HG02571 (cell line): Measurements from ENCODE around the gene RD3L.
"Not testable (repeated sequence)": the region's sequence is repeated elsewhere in the genome, so short reads cannot be mapped to it uniquely, and the experiment has no call there.

Experiments
- ATAC-seq: cut with Tn5 transposase; IDR thresholded peaks from one replicate; pipeline ENCODE4 v1.9.1; 2021; ENCODE audit warnings: mild to moderate bottlenecking, moderate library complexity; ENCODE audit not compliant: unreplicated experiment

The RD3L gene

DNA sequence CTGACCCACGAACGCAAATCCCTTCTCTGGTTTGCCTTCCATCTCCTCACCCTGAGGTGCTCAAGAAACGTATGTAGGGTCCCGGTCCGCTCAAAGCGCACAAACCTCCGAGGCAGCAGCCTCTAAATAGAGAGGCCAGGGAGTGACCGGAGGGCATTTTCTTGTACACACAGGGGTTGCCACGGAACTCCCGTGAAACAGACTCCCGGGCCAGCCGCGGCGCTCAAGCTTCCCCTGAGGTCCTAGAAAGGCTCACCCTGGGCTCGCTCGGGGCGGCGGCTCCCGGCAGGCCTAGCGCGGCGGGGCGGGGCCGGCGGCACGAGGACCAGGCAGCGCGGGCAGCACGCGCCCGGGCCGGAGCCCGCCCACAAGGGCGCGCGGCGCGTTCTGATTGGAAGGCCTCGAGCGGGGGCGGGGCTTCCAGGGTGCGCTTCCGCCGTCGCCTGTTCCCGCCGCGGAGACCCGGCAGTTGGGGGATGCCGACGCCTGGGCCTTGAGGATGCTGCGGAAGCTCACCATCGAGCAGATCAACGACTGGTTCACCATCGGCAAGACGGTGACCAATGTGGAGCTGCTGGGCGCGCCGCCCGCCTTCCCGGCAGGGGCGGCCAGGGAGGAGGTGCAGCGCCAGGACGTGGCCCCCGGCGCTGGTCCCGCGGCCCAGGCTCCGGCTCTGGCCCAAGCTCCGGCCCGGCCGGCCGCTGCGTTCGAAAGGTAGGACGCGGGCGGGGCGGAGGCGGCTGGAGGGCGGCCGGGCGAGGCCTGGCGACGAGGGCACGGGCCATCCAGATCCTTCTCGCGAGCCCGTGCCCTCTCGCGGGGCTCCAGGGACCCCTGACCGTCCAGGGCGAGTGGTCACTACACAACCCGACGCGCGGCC, 14.1 kb downstream of the RD3L start, which contains the start of gene TDRD9:
Gene TDRD9 (plus strand): TSS at position 446 of the 880 bp plus-strand sequence. CDS start 54 bp downstream, at position 500.
- no peak for ATAC-seq

DNA sequence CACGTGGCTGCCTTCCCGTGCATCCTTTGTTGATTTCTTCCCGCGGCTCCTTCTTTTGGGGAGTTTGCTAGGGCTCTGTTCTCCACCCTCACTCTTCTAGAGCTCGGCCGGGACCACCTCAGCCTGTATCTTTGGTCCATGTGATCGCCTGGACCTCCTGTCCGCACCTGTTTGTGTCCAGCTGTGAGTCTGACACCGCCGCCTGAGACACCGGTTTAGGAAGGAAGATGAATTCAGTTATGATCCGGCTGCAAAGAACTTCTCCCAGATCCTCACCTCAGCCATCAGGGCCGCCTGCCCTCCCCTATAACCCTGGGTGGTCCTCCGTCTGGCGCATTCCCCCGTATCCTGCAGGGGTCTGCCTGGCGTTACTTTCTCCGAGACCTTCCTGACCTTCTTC, 14.8 kb downstream of the RD3L start:
- no peak for ATAC-seq

DNA sequence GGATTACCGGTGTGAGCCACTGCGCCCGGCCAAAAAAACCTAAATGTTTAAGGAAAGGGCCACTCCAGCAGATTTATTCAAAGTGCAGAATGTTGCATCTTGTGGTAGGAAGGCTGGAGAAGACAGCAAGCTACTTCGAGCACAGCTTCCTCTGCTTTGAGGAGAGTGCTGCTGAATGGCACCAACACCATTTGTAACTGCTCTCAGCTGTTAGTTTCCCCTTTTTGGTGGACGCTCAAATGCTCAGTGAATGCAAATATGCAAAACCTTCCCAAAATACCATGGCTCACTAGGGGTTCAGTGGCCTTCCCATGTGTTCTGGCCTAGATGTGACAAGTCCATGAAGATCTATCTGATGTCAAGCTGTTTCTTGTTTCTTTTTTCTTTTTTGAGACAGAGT, 17.0 kb downstream of the RD3L start:
- no peak for ATAC-seq

DNA sequence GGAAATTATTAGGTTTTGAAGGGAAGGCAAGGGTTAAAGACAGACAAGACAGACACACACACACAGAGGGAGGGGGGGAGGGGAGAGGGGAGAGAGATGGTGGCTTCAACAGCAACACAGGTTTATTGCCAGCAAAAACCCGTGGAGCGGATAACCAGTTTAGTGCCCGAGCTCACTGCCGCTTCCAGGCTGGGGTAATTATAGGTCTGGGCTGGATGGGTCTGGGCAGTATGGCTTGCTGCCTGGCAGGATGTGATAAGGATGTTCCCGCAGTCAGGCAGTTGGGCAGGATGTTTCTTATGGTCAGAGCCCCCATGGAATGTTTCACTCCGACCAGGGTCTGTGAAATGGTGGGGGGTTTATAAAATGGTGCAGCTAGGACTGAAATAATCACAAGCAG, 18.5 kb downstream of the RD3L start:
- ATAC-seq, result no peak

DNA sequence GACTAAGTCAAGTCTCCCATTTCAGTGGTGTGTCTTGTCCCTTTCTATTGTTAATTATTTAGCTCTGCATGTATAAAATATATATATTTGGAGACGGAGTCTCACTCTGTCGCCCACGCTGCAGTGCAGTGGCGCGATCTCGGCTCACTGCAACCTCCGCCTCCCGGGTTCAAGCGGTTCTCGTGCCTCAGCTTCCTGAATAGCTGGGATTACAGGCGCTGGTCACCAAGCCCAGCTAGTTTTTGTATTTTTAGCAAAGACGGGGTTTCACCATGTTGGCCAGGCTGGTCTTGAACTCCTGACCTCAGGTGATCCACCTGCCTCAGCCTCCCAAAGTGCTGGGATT, 20.5 kb downstream of the RD3L start:
- not testable (repeated sequence) for ATAC-seq

DNA sequence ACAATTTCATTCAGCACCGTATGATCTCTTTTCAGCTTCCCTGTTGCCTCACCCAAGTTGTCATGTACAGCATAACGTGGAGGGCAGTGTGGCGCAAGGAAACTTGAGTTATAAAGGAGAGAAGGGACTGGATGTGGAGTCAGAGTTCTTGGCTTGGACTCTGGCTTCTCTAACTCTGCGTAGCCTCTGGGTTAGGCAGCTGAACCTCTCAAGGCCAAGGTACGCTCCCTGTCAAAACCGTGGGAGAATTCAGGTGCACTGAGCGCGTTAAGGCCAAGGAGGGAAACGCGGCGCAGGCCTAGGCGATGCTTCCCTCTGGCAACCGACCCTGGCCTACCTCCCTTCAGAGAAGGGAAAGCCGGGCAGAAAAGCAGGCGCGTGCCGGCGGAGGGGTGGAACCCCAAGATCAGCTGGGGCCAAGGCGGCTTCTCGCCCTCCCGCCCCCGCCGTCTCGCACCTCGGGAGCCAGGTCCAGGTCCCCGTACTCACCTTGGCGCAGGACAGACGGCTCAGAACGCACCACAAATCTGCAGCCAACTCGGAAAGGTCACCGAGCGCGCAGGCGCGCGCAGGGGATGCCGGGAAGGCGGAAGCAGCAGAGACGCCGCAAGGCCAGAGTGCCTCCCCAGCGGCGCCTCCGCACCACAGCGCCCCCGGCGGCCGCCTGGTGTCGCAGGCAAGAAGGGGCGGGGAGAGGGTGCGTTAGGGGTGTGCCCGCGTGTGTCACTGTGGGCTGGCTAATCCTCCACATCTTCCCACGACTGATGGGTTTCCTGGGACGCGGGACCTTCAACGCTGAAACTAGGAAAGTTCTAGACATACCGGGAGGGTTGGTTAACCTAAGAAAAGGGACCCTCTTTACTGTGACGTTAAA, 21.1 kb downstream of the RD3L start:
- ATAC-seq, result peak; percentile 89

DNA sequence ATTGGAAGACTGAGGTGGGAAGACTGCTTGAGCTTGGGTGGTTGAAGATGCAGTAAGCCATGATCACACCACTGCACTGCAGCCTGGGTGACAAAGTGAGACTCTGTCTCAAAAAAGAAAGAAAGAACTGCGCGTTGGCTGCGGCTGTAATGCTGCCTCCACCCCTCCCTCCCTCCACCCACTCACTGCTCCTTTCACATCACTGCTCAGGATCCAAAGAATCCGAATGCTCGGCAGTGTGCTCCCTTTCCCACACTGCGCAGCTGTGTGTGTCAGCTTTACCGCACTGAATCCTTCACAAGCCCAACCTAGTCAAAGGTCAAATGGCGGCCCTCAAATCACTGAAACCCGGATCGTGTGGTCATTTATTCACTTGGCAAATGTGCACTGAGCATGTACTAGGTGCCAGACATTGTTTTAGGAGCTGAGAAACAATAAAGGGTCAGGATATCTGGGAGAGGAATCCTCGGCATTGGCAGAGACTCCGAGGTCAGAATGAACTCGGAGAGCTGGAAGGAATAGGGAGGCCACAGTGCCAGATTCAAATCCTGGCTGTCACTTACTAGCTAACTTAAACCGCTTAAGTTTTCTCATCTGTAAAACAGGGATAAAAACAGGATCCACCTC, 25.6 kb downstream of the RD3L start:
- no peak for ATAC-seq

DNA sequence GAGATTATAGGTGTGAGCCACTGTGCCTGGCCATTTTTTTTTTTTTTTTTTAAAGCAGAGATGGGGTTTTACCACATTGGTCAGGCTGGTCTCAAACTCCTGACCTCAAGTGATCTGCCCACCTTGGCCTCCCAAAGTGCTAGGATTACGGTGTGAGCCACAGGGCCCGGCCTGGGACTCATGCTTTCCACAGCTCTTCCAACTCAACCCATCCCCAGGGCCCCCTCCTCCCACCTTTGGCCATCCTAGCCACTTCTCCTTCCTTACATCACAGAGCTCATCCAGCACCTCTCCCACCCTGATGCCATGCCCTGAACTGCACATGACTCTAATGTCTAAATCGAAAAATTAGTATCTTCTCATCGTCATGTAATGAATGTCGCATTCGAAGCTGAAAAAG, 26.7 kb downstream of the RD3L start:
- ATAC-seq, result no peak

DNA sequence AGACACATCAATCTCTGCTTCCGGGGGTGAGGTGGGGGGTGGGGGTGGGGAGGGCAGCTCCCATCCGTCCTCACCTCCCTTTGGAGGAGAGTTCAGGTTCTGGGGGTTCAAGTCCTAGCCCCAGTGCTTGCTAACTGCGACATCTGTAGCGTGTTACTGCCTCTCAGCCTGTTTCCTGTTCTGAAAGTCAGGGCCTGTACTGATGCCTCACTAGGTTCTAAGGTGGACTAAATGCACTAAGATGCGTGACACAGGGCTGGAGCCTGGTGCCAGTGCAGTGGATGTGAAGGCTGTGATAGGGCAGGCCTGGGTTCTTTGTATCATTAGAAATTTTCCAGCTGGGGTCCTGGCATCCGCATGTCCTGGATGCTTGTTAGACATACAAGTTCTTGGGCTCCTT, 31.3 kb downstream of the RD3L start:
- ATAC-seq, result no peak

DNA sequence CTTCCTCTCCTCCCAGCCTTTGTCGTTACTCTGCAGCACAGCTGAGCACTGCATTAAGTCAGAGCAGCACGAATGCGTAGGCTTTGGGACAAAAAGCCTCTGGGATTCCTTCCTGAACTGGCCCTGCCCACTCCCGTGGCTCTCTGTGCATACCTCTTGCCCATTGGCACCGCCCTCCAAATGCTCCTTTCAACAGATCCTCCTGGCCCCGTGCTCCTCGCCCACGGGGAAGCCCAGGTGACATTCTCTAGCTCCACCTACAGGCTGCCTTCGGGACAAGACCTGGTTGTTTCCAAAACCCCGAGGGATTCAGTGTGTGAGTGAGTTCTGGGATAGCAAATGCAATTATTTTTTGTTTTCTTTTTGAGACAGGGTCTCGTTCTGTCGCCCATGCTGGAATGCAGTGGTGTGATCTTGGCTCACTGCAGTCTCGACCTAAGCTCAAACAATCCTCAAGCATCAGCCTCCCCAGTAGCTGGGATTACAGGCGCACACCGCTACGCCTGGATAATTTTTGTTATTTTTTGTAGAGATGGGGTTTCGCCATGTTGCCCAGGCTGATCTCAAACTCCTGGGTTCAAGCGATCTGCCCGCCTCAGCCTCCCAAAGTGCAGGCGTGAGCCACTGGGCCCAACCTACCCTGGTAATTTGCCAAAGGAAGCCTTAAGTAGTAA, 31.9 kb downstream of the RD3L start:
- no peak for ATAC-seq

DNA sequence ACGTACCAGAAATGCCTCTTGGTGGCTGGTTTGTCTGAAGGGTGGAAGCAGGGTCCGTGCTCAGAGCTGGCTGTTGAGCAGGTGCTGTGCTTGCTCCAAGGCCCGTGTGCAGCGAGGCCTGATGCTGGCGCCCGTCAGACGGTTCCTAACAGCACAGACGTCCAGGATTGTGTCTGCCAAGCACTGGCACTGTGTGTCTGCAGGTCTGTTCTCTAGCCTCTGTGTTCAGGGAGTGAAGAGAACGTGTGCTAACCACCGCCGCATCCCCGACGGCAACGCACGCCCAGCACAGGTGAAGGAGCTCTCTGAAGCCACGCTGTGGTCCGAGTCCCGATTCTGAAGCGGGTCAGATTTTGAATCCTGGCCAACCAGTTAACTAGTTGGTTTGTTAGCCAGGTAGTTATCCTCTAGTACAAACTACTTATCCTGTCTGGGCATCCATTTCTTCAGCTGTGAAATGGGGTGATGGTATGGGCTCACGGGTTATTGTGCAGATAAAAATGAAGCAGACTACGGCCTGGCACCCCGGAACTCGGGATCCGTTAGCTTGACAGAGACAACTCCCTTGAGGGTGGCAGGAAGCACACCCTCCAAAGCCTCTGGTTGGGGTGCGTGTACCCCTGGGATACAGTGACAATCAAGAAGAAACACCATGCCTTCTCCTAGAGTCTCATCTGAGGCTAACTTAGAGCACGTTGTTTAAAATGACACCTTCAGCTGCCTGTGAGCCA, 32.6 kb downstream of the RD3L start:
- no peak for ATAC-seq

DNA sequence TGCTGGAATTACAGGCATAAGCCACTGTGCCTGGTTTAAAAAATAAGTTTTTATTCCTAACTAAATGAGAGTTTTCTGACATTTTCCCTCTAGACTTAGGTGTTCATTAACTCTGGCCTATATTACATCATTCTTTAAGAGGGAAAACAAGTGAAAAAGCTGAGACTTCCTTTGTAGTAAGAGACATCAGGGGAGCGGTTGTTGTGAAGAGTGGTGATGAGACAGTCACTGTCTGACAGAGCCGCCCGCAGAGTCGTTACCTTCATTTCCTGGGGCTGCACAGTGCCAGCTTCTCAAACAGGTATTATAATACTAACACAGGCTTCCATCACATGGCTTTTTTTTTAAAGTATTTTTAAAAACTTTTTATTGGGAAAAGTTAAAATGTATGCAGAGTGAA, 33.7 kb downstream of the RD3L start:
- no peak for ATAC-seq

DNA sequence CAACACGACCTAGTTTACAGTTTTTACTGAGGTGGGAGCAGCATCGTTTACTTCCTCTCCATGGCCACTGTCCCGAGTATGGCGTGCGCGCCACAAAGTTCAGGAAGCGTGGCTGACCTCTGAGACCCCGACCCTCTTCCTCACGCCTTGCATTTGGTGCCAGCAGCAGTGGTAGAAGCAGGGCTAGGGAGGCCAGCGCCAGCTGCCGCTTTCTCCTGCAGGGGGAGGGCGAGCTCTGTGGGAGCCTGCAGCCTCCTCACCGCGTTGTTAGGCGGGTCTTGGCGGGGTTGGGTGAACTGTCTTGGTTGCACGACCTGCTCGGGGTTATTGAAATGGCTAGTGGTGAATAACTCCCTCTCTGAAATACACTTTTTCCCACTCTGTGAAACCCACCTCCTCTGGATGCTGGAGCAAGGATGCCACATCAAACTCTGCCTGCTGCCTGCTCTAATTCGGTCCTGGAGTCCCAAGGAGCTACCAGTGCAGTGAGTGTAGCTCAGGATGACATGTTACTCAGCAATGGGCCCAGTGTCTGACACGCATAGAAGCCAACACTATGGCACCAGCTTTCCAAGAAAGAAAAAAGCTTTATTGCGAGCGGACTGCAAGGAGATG, 36.4 kb downstream of the RD3L start:
- no peak for ATAC-seq

DNA sequence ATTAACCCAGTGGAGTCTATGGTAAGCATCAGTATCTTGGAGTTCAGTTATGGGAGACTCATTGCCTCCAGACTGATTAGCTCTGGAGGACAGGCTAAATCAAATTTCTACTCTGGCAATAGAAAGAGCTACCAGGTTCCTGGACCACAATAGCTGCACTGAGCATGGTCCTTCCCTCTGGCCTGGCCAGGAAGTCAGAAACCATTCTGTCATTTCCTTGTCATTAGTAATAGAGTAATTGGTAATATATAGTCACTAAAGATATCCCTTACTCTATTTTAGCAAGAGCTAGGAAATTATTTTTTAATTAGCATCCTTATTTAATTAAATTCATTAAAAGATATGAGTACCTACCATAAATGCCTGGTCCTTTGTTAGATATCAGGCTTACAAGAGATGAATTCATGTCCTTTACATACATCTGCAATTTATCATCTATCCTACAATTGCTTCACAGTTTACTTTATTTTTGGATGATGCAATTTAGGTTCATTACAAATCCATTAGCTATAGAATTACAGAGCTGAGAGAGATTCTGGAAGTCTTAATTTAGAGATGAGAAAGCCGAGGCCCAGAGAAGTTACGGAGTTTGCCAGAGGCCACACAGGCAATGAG, 37.7 kb downstream of the RD3L start:
- ATAC-seq, result no peak

DNA sequence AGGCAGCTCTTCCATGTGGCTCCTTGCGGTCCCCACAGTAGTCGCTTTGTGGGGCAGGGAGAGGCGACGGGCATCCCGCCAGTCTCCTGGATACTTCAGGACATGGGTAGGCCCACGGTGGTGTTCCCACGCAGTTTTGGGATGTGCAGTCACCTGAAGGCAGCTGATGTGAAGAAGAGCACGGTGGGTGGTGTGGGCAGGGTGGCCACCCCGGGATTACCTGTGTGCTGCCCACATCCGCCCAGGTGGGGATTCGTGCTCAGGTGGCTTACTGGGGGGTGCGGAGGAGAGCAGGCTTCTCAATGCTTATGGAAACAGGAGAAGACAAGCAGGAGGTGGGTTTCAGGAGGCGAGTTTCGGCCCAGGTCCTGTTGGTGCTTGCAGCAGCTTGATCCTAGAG, 42.5 kb downstream of the RD3L start:
- no peak for ATAC-seq

DNA sequence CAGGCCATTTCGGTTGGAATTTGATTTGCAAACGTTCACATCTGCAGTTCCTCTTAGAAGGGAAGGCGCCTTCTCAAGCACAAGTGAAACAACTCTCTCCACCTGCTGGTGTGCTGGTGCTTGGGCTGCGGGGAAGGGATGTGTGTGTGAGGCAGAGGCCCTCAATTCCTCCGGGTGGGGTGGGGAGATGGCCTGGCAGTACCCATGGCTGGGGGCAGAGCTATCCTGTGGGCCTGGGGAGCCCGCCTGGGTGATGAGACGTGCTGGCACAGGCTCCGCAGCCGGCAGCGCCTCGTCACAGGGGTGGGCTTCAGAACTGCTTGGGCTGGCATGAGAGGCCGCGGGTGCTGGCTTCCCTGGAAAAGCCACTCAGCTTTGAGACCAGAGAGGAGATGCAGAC, 43.0 kb downstream of the RD3L start:
- no peak for ATAC-seq

DNA sequence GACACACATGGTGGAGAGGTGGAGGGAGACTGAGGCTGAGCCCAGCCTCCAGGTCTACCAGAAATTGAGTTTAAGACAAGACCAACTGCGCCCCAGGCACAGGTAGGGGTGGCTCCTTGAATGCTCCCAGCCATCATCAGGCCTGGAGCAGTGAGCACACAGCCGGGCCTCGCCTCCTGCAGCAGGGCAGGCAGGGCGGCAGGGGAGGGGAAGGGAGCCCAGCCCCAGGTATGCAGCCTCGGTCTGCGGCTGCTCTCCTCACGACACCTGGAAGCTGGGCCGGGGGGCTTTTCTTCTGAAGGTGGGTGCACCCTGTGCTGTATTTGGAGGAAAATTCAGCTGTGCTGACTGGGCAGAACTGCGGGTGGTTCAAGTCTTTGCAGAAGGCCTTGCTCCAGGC, 43.6 kb downstream of the RD3L start:
- ATAC-seq, result no peak

DNA sequence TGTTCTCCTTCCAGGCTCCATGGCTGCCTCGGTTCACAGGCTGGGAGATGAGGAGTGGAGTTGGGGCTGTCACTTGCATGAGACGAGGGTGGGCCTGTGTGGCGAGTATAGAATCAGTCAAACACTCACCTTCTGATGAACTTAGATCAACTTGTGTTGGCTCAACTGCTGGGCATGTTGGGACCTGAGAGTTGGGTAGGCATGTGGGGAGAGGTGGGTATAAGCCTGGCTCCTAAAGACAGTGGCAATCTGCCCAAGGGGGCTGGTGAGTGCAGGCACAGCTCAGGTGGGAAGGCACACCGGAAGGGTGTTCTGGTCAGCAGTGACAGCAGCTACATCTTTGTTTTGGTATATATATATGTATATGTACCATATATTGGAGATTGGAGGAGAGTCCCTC, 44.1 kb downstream of the RD3L start:
- ATAC-seq, result no peak
